DND-41 (cell line): ENCODE measurements around the gene NFASC.

Source experiments
- ATAC-seq: fragments of 200-7000 bp; cut with Tn5 transposase; 3 replicates; pipeline ENCODE4 v1.9.1; 2021; ENCODE audit warnings: low read depth; ENCODE audit not compliant: insufficient read depth
- DNase-seq: peaks from one replicate; pipeline ENCODE4 v3.0.0-alpha.2; 2020
- H2AFZ ChIP-seq: 2 replicates; pipeline ENCODE4 v1.6.0; 2012; ENCODE audit warnings: low read depth, low read length
- H3K27ac ChIP-seq: 2 replicates; pipeline ENCODE4 v1.5.1; 2012; ENCODE audit warnings: low read length, inconsistent platforms
- H3K27me3 ChIP-seq: fragments of 200-600 bp; sonication (generic); 2 replicates; pipeline ENCODE4 v1.6.0; 2012; ENCODE audit warnings: low read length, mild to moderate bottlenecking, inconsistent platforms; ENCODE audit not compliant: insufficient read depth, poor library complexity
- H3K36me3 ChIP-seq: 2 replicates; pipeline ENCODE4 v1.5.1; 2012; ENCODE audit warnings: low read length, inconsistent platforms; ENCODE audit not compliant: insufficient read depth
- H3K4me1 ChIP-seq: 2 replicates; pipeline ENCODE4 v1.5.1; 2012; ENCODE audit warnings: mild to moderate bottlenecking, low read length; ENCODE audit not compliant: insufficient read depth
- H3K4me2 ChIP-seq: 2 replicates; pipeline ENCODE4 v1.6.0; 2012; ENCODE audit warnings: mild to moderate bottlenecking, moderate library complexity, low read length, inconsistent platforms; ENCODE audit not compliant: insufficient read depth
- H3K4me3 ChIP-seq, 2 experiments: fragments of 200-600 bp in 1 of 2; shearing (Covaris generic) in 1 of 2; 2 replicates each; pipeline ENCODE4 v1.5.1; 2012 to 2016; ENCODE audit warnings: inconsistent platforms in 2 of 2, low read length in 2 of 2, mild to moderate bottlenecking in 2 of 2, low read depth in 1 of 2, moderate library complexity in 1 of 2
- H3K79me2 ChIP-seq: 2 replicates; pipeline ENCODE4 v1.6.0; 2012; ENCODE audit warnings: low read length, inconsistent platforms; ENCODE audit not compliant: insufficient read depth
- H3K9ac ChIP-seq: 2 replicates; pipeline ENCODE4 v1.6.0; 2012; ENCODE audit warnings: low read depth, mild to moderate bottlenecking, inconsistent platforms, low read length, moderate library complexity
- H3K9me3 ChIP-seq: 2 replicates; pipeline ENCODE4 v1.5.1; 2012; ENCODE audit warnings: low read length, moderate library complexity, mild to moderate bottlenecking, inconsistent platforms; ENCODE audit not compliant: insufficient read depth, severe bottlenecking
- H4K20me1 ChIP-seq: 2 replicates; pipeline ENCODE4 v1.6.0; 2012; ENCODE audit warnings: low read length; ENCODE audit not compliant: insufficient read depth
- EZH2 ChIP-seq: IDR thresholded peaks from 3 replicates; pipeline ENCODE4 v1.6.1; 2012; ENCODE audit warnings: borderline replicate concordance, low read depth, mild to moderate bottlenecking, moderate library complexity, low read length, inconsistent platforms; ENCODE audit not compliant: severe bottlenecking
- TF ChIP-seq, protein P1 (sequence below): IDR thresholded peaks from 2 replicates; pipeline ENCODE4 v1.5.1; 2012; ENCODE audit warnings: borderline replicate concordance, low read length, moderate library complexity, mild to moderate bottlenecking; ENCODE audit not compliant: poor library complexity, severe bottlenecking; ENCODE audit errors: extremely low read depth

The NFASC gene

GRCh38 chr1:205038132-205038786 lies 167.6 kb downstream of the NFASC start:
- TF ChIP-seq EZH2, result no peak
- TF ChIP-seq, protein P1, sequence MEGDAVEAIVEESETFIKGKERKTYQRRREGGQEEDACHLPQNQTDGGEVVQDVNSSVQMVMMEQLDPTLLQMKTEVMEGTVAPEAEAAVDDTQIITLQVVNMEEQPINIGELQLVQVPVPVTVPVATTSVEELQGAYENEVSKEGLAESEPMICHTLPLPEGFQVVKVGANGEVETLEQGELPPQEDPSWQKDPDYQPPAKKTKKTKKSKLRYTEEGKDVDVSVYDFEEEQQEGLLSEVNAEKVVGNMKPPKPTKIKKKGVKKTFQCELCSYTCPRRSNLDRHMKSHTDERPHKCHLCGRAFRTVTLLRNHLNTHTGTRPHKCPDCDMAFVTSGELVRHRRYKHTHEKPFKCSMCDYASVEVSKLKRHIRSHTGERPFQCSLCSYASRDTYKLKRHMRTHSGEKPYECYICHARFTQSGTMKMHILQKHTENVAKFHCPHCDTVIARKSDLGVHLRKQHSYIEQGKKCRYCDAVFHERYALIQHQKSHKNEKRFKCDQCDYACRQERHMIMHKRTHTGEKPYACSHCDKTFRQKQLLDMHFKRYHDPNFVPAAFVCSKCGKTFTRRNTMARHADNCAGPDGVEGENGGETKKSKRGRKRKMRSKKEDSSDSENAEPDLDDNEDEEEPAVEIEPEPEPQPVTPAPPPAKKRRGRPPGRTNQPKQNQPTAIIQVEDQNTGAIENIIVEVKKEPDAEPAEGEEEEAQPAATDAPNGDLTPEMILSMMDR, result no peak
- Histone ChIP-seq H3K9me3 (no peaks in the 10 kb centered on the region), H3K4me1 (no peaks in the 10 kb centered on the region), H3K27ac (no peak overlapping the region), H3K4me2 (no peak overlapping the region), H3K36me3 (no peaks in the 10 kb centered on the region), H4K20me1 (no peaks in the 10 kb centered on the region), H2AFZ (no peak overlapping the region), H3K27me3 (peaks cover 8% of the 10 kb centered on the region), H3K79me2 (no peaks in the 10 kb centered on the region), H3K9ac (no peak overlapping the region), H3K4me3 (no peak overlapping the region)
- no peak for ATAC-seq
- no peak for DNase-seq

DNA sequence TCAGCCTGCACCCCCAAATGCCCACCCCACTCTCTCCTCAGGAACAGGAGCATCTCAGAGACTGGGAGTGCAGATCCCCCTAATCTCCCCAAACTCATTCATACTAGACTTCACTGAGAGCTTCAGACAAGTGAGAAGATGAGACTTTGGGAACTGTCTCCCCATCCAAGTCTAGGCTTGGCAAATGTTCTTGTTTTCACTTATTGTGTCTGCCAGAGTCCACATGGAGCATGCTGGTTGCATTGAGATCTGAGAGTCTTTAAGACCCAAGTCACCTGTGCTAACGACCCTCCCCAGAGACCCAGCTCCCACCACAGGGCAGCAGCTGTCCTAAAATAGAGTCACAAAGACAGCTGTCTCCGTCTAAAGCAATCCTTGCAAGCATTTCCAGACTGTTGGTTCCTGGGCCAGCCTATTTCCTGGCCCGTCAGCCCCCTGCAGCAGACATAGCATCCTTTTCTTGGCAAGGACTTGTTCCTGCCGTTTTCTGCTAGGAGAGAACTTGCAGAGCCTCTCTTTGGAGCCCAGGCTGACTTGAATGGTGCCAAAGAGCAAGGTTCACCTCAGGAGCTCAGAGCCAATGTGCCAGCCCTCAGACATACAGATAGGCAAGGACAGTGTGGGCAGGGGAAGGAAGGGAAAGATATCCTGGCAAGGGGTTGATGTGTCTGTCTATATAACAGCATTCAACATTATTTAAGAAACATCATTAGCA lies 170.5 kb downstream of the NFASC start:
- H3K9ac ChIP-seq, result no peak overlapping the region

GRCh38 chr1:205041998-205042910 lies 171.6 kb downstream of the NFASC start:
- no peak overlapping the region for H3K4me3 ChIP-seq

More for the DNA sequence above, 170.5 kb downstream of the NFASC start:
- DNase-seq (no peak), ATAC-seq (no peak)
- Histone ChIP-seq H3K4me3 (no peak overlapping the region), H3K27me3 (peaks cover 13% of the 10 kb centered on the region), H3K79me2 (no peaks in the 10 kb centered on the region), H3K4me2 (no peak overlapping the region), H3K27ac (no peak overlapping the region), H3K9me3 (no peaks in the 10 kb centered on the region), H4K20me1 (peaks cover 5% of the 10 kb centered on the region; the same call in 1 of the 2 replicates), H3K36me3 (no peaks in the 10 kb centered on the region), H2AFZ (no peak overlapping the region), H3K4me1 (no peaks in the 10 kb centered on the region)
- TF ChIP-seq, protein P1, result no peak
- no peak for TF ChIP-seq EZH2

More at GRCh38 chr1:205041998-205042910, 171.6 kb downstream of the NFASC start:
- no peaks in the 10 kb centered on the region for H3K36me3 ChIP-seq
- H3K27ac ChIP-seq, result no peak overlapping the region
- peaks cover 15% of the 10 kb centered on the region for H3K27me3 ChIP-seq
- TF ChIP-seq, protein P1, result no peak
- no peak for TF ChIP-seq EZH2
- no peaks in the 10 kb centered on the region for H3K4me1 ChIP-seq
- H3K79me2 ChIP-seq, result no peaks in the 10 kb centered on the region
- ATAC-seq, result no peak
- H4K20me1 ChIP-seq, result peaks cover 5% of the 10 kb centered on the region; the same call in 1 of the 2 replicates
- no peaks in the 10 kb centered on the region for H3K9me3 ChIP-seq
- H3K4me2 ChIP-seq, result no peak overlapping the region
- no peak overlapping the region for H3K9ac ChIP-seq
- H2AFZ ChIP-seq, result no peak overlapping the region
- no peak for DNase-seq
